K562 (cell line): ENCODE measurements around the gene NFKBIA. TPM values are rescaled to one million over a fixed set of nuclear protein-coding genes. Genes with fewer than 3 reads are reported as not detected.

Experiments
- ATAC-seq: fragments of 200-7000 bp; cut with Tn5 transposase; 3 replicates; pipeline ENCODE4 v1.9.1; 2020; ENCODE audit warnings: moderate library complexity
- BruUV-seq: library from RNA; stranded (reverse); fragments of 400-500 nt; replicated peaks from 2 replicates; lab custom pipeline; 2021; lab: Mats Ljungman, UMichigan
- CTCF ChIA-PET: fragments of 300-600 bp; formaldehyde crosslinking; extraction: SDS; loops from one replicate; lab custom pipeline; 2021; ENCODE audit warnings: low intra/inter-chr PET ratio; lab: Yijun Ruan, JAX
- POLR2A ChIA-PET: fragments of 300-600, 350-650 bp; sonication (Branson Sonifier 250); formaldehyde crosslinking; extraction: SDS; loops from one replicate; lab custom pipeline; 2021; ENCODE audit warnings: antibody characterized with exemption, inconsistent platforms; lab: Yijun Ruan, JAX
- DNase-seq, 4 experiments: peaks; one replicate each; pipeline versions ENCODE4 v3.0.0 to v3.0.0-alpha.2; 2011 to 2018; ENCODE audit warnings: low spot score in 3 of 4, mixed read lengths in 3 of 4; ENCODE audit errors: extremely low read depth in 1 of 4
- FAIRE-seq: peaks from 2 replicates; lab custom pipeline; 2011; peaks lifted over from hg19 to GRCh38; lab: Jason Lieb, UNC
- H2AFZ ChIP-seq: 2 replicates; pipeline ENCODE4 v1.6.0; 2011; ENCODE audit warnings: low read depth, low read length, control low read depth, inconsistent platforms
- H3K27ac ChIP-seq: fragments of 200-600 bp; 3 replicates; pipeline ENCODE4 v1.8.0; 2011; ENCODE audit warnings: low read depth, mild to moderate bottlenecking, control low read depth, inconsistent platforms, low read length, moderate library complexity, mixed read lengths; ENCODE audit errors: extremely low read depth
- H3K27me3 ChIP-seq, 2 experiments: fragments of 300-600 bp in 1 of 2; 2 replicates in 1 of 2; 3 replicates in 1 of 2; pipeline versions ENCODE4 v1.6.0 to v1.8.0; 2011; ENCODE audit warnings: inconsistent platforms in 2 of 2, low read length in 2 of 2, mild to moderate bottlenecking in 1 of 2, mixed read lengths in 1 of 2, moderate library complexity in 1 of 2; ENCODE audit not compliant: control insufficient read depth in 2 of 2, insufficient read depth in 2 of 2
- H3K36me3 ChIP-seq: fragments of 300-600 bp; 3 replicates; pipeline ENCODE4 v1.8.0; 2011; ENCODE audit warnings: mild to moderate bottlenecking, low read length, inconsistent platforms; ENCODE audit not compliant: control insufficient read depth, insufficient read depth
- H3K4me1 ChIP-seq, 2 experiments: fragments of 200-600 bp in 1 of 2; replicated peaks in 1 of 2; 2 replicates in 1 of 2; 3 replicates in 1 of 2; pipeline versions ENCODE4 v1.5.1 to v1.8.0; 2011; ENCODE audit warnings: inconsistent platforms in 2 of 2, low read length in 2 of 2, mild to moderate bottlenecking in 1 of 2, mixed read lengths in 1 of 2, moderate library complexity in 1 of 2; ENCODE audit not compliant: control insufficient read depth in 2 of 2, insufficient read depth in 2 of 2
- H3K4me2 ChIP-seq: 2 replicates; pipeline ENCODE4 v1.6.1; 2011; ENCODE audit warnings: low read length, control low read depth, inconsistent platforms, mixed read lengths; ENCODE audit not compliant: insufficient read depth
- H3K4me3 ChIP-seq: fragments of 200-600 bp; sonication (generic), shearing (Covaris generic); 2 replicates; pipeline ENCODE4 v1.5.1; 2016; ENCODE audit warnings: control low read depth, inconsistent platforms
- H3K79me2 ChIP-seq: fragments of 200-600 bp; 3 replicates; pipeline ENCODE4 v1.8.0; 2011; ENCODE audit warnings: low read length, inconsistent platforms; ENCODE audit not compliant: control insufficient read depth, insufficient read depth
- H3K9ac ChIP-seq, 2 experiments: 2 replicates each; pipeline versions ENCODE4 v1.6.0 to v1.6.1; 2011; ENCODE audit warnings: low read depth in 2 of 2, low read length in 2 of 2, control low read depth in 1 of 2, inconsistent platforms in 1 of 2, mild to moderate bottlenecking in 1 of 2, mixed read lengths in 1 of 2; ENCODE audit not compliant: insufficient read depth in 1 of 2
- H3K9me1 ChIP-seq: one replicate; pipeline ENCODE4 v1.6.0; 2011; ENCODE audit warnings: inconsistent platforms, mild to moderate bottlenecking, low read length, moderate library complexity; ENCODE audit not compliant: control insufficient read depth, insufficient read depth
- H3K9me3 ChIP-seq: replicated peaks from 2 replicates; pipeline ENCODE4 v1.5.1; 2011; ENCODE audit warnings: low read depth, low read length, inconsistent platforms; ENCODE audit not compliant: control insufficient read depth, insufficient read depth
- H4K20me1 ChIP-seq: replicated peaks from 2 replicates; pipeline ENCODE4 v1.6.1; 2011; ENCODE audit warnings: low read length, inconsistent platforms, mixed read lengths; ENCODE audit not compliant: control insufficient read depth, insufficient read depth
- ARHGAP35 ChIP-seq: fragments of 450-650 bp; IDR thresholded peaks from 2 replicates; pipeline ENCODE4 v1.6.1; 2018; ENCODE audit not compliant: partially characterized antibody
- CBFB ChIP-seq: sonication (generic); formaldehyde crosslinking; IDR thresholded peaks from 2 replicates; pipeline ENCODE4 v1.4.0; 2020; ENCODE audit warnings: mild to moderate bottlenecking, missing genetic modification reagents
- ESRRA ChIP-seq: fragments of 450-650 bp; IDR thresholded peaks from 2 replicates; pipeline ENCODE4 v1.6.1; 2014; ENCODE audit warnings: low read depth, mild to moderate bottlenecking, moderate library complexity, borderline replicate concordance
- HLTF ChIP-seq: fragments of 450-650 bp; IDR thresholded peaks from 2 replicates; pipeline ENCODE4 v1.6.1; 2016
- POU5F1 ChIP-seq: fragments of 150-350 bp; IDR thresholded peaks from 2 replicates; pipeline ENCODE4 v1.6.1; 2014; ENCODE audit warnings: borderline replicate concordance, low read length, low read depth, mild to moderate bottlenecking; ENCODE audit not compliant: partially characterized antibody
- TFAM ChIP-seq: fragments of 250-450 bp; sonication (Bioruptor Pico); conservative IDR thresholded peaks from 2 replicates; pipeline ENCODE4 v1.5.0; 2021; ENCODE audit warnings: mild to moderate bottlenecking, moderate library complexity
- ZNF23 ChIP-seq: fragments of 250-450 bp; sonication (Bioruptor Pico); IDR thresholded peaks from 2 replicates; pipeline ENCODE4 v1.4.0; 2020; ENCODE audit warnings: mild to moderate bottlenecking
- in situ Hi-C: fragments of 300-500 bp; cut with MboI; formaldehyde crosslinking; loops from 4 replicates; pipeline ENCODE4 v1.15.0; 2018; ENCODE audit warnings: inconsistent platforms, mixed read lengths
- intact Hi-C: fragments of 100-400 bp; cut with micrococcal nuclease; formaldehyde crosslinking; loops from 2 replicates; pipeline ENCODE4 v1.14.2; 2022
- polyA plus RNA-seq, 8 experiments: library from polyadenylated mRNA; depleted of rRNA in 4 of 8; stranded (reverse) in 5 of 8; unstranded in 3 of 8; fragments of >200 nt; fragmentation: Nextera tagmentation in 2 of 8; fragmentation: Illumina TruSeq in 1 of 8; extraction: Ambion mirVana in 2 of 8; extraction: Trizol in 1 of 8; gene quantifications; 2 replicates each; pipeline versions ENCODE4 v1.2.1 to v1.2.3, GENCODE V29; 2011 to 2014; ENCODE audit warnings: inconsistent platforms in 1 of 8, missing spikeins in 1 of 8
- total RNA-seq, 7 experiments: library from RNA; depleted of rRNA in 6 of 7; stranded (reverse); fragments of >200 nt in 6 of 7; fragmentation: Illumina TruSeq in 2 of 7; extraction: Trizol in 2 of 7; gene quantifications; 2 replicates each; pipeline versions ENCODE4 v1.2.1 to v1.2.3, GENCODE V29; 2011 to 2021; ENCODE audit warnings: low replicate concordance in 1 of 7
- TF ChIP-seq, protein P1 (sequence below): fragments of 450-650 bp; IDR thresholded peaks from 2 replicates; pipeline ENCODE4 v1.6.1; 2016; ENCODE audit warnings: missing biosample characterization, missing genetic modification characterization
- TF ChIP-seq, protein P2 (sequence below): sonication (generic); formaldehyde crosslinking; IDR thresholded peaks from 2 replicates; pipeline ENCODE4 v1.4.0; 2020; ENCODE audit warnings: mild to moderate bottlenecking, missing genetic modification reagents

Gene NFKBIA
- total and polyA plus RNA-seq, 9 of the 15 experiments (the other 6 are each of a cell fraction or from before 2014, with no cell fraction given), result 6.9 to 31.8 (median 18.2) TPM

DNA sequence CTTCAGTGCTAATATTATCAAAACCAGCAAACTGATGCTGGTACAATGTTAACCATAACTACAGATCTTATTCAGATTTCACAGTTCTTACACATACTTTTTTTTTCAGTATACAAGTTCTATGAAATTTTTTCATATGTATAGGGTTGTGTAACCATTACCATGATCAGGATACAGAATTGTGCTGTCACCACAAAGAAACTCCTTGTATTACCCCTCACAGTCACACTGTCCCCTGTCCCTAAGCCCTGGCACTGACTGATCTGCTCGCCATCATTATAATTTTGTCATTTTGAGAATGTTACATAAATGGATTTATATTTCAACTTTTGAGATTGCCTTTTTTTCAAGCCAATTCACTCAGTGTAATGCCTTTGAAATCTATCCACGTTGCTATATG lies 21.3 kb upstream of the NFKBIA start (continued):
- TF ChIP-seq, protein P1, sequence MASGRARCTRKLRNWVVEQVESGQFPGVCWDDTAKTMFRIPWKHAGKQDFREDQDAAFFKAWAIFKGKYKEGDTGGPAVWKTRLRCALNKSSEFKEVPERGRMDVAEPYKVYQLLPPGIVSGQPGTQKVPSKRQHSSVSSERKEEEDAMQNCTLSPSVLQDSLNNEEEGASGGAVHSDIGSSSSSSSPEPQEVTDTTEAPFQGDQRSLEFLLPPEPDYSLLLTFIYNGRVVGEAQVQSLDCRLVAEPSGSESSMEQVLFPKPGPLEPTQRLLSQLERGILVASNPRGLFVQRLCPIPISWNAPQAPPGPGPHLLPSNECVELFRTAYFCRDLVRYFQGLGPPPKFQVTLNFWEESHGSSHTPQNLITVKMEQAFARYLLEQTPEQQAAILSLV (tag), result no peak
- TF ChIP-seq ZNF23 (no peak), ARHGAP35 (no peak), ESRRA (no peak), POU5F1 (no peak), HLTF (no peak)
- TF ChIP-seq, protein P2, sequence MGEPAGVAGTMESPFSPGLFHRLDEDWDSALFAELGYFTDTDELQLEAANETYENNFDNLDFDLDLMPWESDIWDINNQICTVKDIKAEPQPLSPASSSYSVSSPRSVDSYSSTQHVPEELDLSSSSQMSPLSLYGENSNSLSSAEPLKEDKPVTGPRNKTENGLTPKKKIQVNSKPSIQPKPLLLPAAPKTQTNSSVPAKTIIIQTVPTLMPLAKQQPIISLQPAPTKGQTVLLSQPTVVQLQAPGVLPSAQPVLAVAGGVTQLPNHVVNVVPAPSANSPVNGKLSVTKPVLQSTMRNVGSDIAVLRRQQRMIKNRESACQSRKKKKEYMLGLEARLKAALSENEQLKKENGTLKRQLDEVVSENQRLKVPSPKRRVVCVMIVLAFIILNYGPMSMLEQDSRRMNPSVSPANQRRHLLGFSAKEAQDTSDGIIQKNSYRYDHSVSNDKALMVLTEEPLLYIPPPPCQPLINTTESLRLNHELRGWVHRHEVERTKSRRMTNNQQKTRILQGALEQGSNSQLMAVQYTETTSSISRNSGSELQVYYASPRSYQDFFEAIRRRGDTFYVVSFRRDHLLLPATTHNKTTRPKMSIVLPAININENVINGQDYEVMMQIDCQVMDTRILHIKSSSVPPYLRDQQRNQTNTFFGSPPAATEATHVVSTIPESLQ (CRISPR knock-in tag), result no peak

DNA sequence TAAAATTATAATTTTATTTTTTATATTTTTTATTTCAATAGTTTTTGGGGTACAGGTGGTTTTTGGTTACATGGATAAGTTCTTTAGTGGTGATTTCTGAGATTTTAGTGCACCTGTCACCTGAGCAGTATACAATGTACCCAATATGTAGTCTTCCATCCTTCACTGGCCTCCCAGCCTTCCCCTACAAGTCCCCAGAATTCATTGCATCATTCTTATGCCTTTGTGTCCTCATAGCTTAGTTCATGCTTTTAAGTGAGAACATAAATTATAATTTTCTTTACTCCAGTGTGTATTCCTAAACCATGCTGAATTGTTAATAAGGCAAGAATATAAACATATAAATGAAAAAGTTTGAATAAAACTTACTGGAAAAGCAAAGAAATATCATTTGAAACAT lies 19.1 kb upstream of the NFKBIA start:
- TF ChIP-seq CBFB (CRISPR knock-in tag) (no peak), TFAM (CRISPR knock-in tag) (no peak)
- TF ChIP-seq, all 486 proteins: peak for 0
- no peak for DNase-seq
- Histone ChIP-seq H3K4me3 (no peak overlapping the region), H3K9me3 (no peaks in the 10 kb centered on the region), H3K36me3 (no peaks in the 10 kb centered on the region), H3K4me2 (no peak overlapping the region), H3K79me2 (no peaks in the 10 kb centered on the region), H3K4me1 (peaks cover 0 to 4% of the 10 kb centered on the region in 2 experiments; a peak in 1 of 5 replicates), H4K20me1 (no peaks in the 10 kb centered on the region), H3K9ac (no peak overlapping the region), H2AFZ (no peak overlapping the region), H3K27me3 (no peaks in the 10 kb centered on the region), H3K27ac (no peak overlapping the region), H3K9me1 (no peaks in the 10 kb centered on the region)
- intact Hi-C loops (loop anchor here (5.0 to 10.0 kb wide), 2 partner anchors 196 to 391 kb away; no protein-coding TSS in a partner anchor), in situ Hi-C loops (loop anchor here (25.0 kb wide), 1 partner anchor 1086 kb away; no protein-coding TSS in a partner anchor)
- CTCF ChIA-PET, result interaction anchor here (2.4 kb wide), 1 partner anchor 283 kb away, joined by 12 read pairs; no protein-coding TSS in a partner anchor
- ATAC-seq, result no peak
- POLR2A ChIA-PET, result no interaction called here
- no peak for FAIRE-seq
- no TSS peak for BruUV-seq
